CD4-positive, alpha-beta T cell (primary cell): ENCODE results near the gene ZNF827. TPM values are rescaled to one million over a fixed set of nuclear protein-coding genes. Genes with fewer than 3 reads are reported as not detected.

Experiments
- ATAC-seq: fragments of 200-7000 bp; cut with Tn5 transposase; one replicate; pipeline ENCODE4 v1.10.0; 2022; ENCODE audit warnings: mild to moderate bottlenecking; ENCODE audit not compliant: poor library complexity
- CTCF ChIA-PET: fragments of 350-600 bp; sonication (Branson Sonifier 250); formaldehyde crosslinking; loops from one replicate; lab custom pipeline; 2021; ENCODE audit warnings: antibody characterized with exemption, inconsistent platforms; lab: Charles Lee
- POLR2A ChIA-PET: fragments of 350-600 bp; sonication (Branson Sonifier 250); formaldehyde crosslinking; loops from one replicate; lab custom pipeline; 2021; ENCODE audit warnings: antibody characterized with exemption, inconsistent platforms; lab: Charles Lee
- DNase-seq, 14 experiments: peaks; one replicate each; pipeline ENCODE4 v3.0.0-alpha.2; 2013 to 2020; ENCODE audit warnings: mixed read lengths in 2 of 14
- H3K27ac ChIP-seq, 2 donors: one replicate each; pipeline versions ENCODE4 v1.5.1 to v1.7.0; 2013; ENCODE audit warnings: low read length in 2 of 2, low read depth in 1 of 2, mild to moderate bottlenecking in 1 of 2
- H3K27me3 ChIP-seq, 2 experiments: 1 replicate in 1 of 2; 2 replicates in 1 of 2; pipeline versions ENCODE4 v1.6.1 to v1.7.0; 2013; ENCODE audit warnings: low read length in 2 of 2, control low read depth in 1 of 2, mild to moderate bottlenecking in 1 of 2, moderate library complexity in 1 of 2; ENCODE audit not compliant: insufficient read depth in 2 of 2, control insufficient read depth in 1 of 2
- H3K36me3 ChIP-seq: one replicate; pipeline ENCODE4 v1.6.1; 2013; ENCODE audit warnings: low read length, control low read depth; ENCODE audit not compliant: insufficient read depth
- H3K4me1 ChIP-seq: one replicate; pipeline ENCODE4 v1.6.1; 2013; ENCODE audit warnings: low read length, control low read depth; ENCODE audit not compliant: insufficient read depth
- H3K4me3 ChIP-seq: one replicate; pipeline ENCODE4 v1.5.1; 2013; ENCODE audit warnings: mild to moderate bottlenecking, low read length, moderate library complexity
- H3K9me3 ChIP-seq, 2 experiments: 1 replicate in 1 of 2; 2 replicates in 1 of 2; pipeline versions ENCODE4 v1.6.1 to v1.7.0; 2013; ENCODE audit warnings: low read length in 2 of 2, mild to moderate bottlenecking in 2 of 2, control low read depth in 1 of 2, moderate library complexity in 1 of 2; ENCODE audit not compliant: control insufficient read depth in 1 of 2, insufficient read depth in 1 of 2
- H3K27ac Mint-ChIP-seq: one replicate; pipeline ENCODE4 v1.8.0; 2020; ENCODE audit warnings: mixed read lengths
- H3K27me3 Mint-ChIP-seq: one replicate; pipeline ENCODE4 v1.8.0; 2021; ENCODE audit warnings: mixed read lengths
- H3K36me3 Mint-ChIP-seq: one replicate; pipeline ENCODE4 v1.8.0; 2021; ENCODE audit warnings: low read depth, mixed read lengths
- H3K4me1 Mint-ChIP-seq: one replicate; pipeline ENCODE4 v1.8.0; 2021; ENCODE audit warnings: low read depth, mixed read lengths
- H3K4me3 Mint-ChIP-seq: one replicate; pipeline ENCODE4 v1.8.0; 2020; ENCODE audit warnings: mild to moderate bottlenecking, mixed read lengths
- H3K9me3 Mint-ChIP-seq: one replicate; pipeline ENCODE4 v1.8.0; 2020; ENCODE audit warnings: mixed read lengths
- CTCF ChIP-seq: fragments of 200-600 bp; IDR thresholded peaks from one replicate; pipeline ENCODE4 v1.8.0; 2022; ENCODE audit warnings: antibody characterized with exemption, mild to moderate bottlenecking
- intact Hi-C, 2 experiments: fragments of 100-400 bp; cut with DNase I in 1 of 2; cut with micrococcal nuclease in 1 of 2; formaldehyde crosslinking; loops; one replicate each; pipeline versions ENCODE4 v1.15.1 to v1.9.0; 2023 to 2025; cut with DNase I, micrococcal nuclease
- total RNA-seq, 174 experiments: library from RNA in 2 of 174; stranded (reverse) in 2 of 174; gene quantifications; one replicate each; pipeline ENCODE4 v1.2.3 and lab custom pipeline; 2021 to 2026

ZNF827 gene
- total RNA-seq, 2 experiments from 2014 or later, result 13.7 to 14.3 TPM

GRCh38 chr4:145881989-145882388 lies 56.6 kb downstream of the ZNF827 start:
- Histone ChIP-seq H3K4me3 (no peak overlapping the region), H3K36me3 (peaks cover 19% of the 10 kb centered on the region), H3K27ac (no peak overlapping the region), H3K9me3 (no peaks in the 10 kb centered on the region), H3K4me1 (no peaks in the 10 kb centered on the region), H3K27me3 (no peaks in the 10 kb centered on the region)
- Mint-ChIP-seq H3K9me3 (no peaks in the 10 kb centered on the region), H3K4me3 (no peak overlapping the region), H3K27me3 (no peaks in the 10 kb centered on the region), H3K27ac (no peak overlapping the region), H3K36me3 (peaks cover 71% of the 10 kb centered on the region), H3K4me1 (peaks cover 3% of the 10 kb centered on the region)
- ChIA-PET CTCF (no interaction called here), POLR2A (no interaction called here)
- ATAC-seq (no peak), DNase-seq (no peak)
- intact Hi-C loops, result no loop called here
- no peak for TF ChIP-seq CTCF

GRCh38 chr4:145881576-145881975 lies 57.0 kb downstream of the ZNF827 start:
- H3K36me3 Mint-ChIP-seq, result peaks cover 74% of the 10 kb centered on the region
- no peak for TF ChIP-seq CTCF
- POLR2A ChIA-PET, result no interaction called here
- Histone ChIP-seq H3K36me3 (peaks cover 19% of the 10 kb centered on the region), H3K4me1 (no peaks in the 10 kb centered on the region), H3K4me3 (no peak overlapping the region), H3K9me3 (no peaks in the 10 kb centered on the region), H3K27ac (no peak overlapping the region), H3K27me3 (no peaks in the 10 kb centered on the region)
- intact Hi-C loops, result no loop called here
- no peak overlapping the region for H3K4me3 Mint-ChIP-seq
- H3K4me1 Mint-ChIP-seq, result peaks cover 3% of the 10 kb centered on the region
- H3K27ac Mint-ChIP-seq, result no peak overlapping the region
- H3K27me3 Mint-ChIP-seq, result no peaks in the 10 kb centered on the region
- ATAC-seq (no peak), DNase-seq (no peak)
- no peaks in the 10 kb centered on the region for H3K9me3 Mint-ChIP-seq
- CTCF ChIA-PET, result no interaction called here

- Histone ChIP-seq H3K27ac (no peak overlapping the region), H3K9me3 (no peaks in the 10 kb centered on the region), H3K4me3 (no peak overlapping the region), H3K27me3 (no peaks in the 10 kb centered on the region), H3K4me1 (no peaks in the 10 kb centered on the region), H3K36me3 (peaks cover 13% of the 10 kb centered on the region)
- ChIA-PET CTCF (no interaction called here), POLR2A (no interaction called here)
- no peak for ATAC-seq
- Mint-ChIP-seq H3K27me3 (no peaks in the 10 kb centered on the region), H3K9me3 (no peaks in the 10 kb centered on the region), H3K27ac (no peak overlapping the region), H3K4me1 (peaks cover 3% of the 10 kb centered on the region), H3K36me3 (peaks cover 70% of the 10 kb centered on the region), H3K4me3 (no peak overlapping the region)
- TF ChIP-seq CTCF, result no peak
- no peak for DNase-seq
- intact Hi-C loops, result no loop called here
Measured at GRCh38 chr4:145880355-145880960, 58.2 kb downstream of the ZNF827 start.
